GM18517 (cell line): ENCODE data around the gene ITGB6.
"Not testable (repeated sequence)": the region's sequence is repeated elsewhere in the genome, so short reads cannot be mapped to it uniquely, and the experiment has no call there.

Source experiments
- ATAC-seq: cut with Tn5 transposase; IDR thresholded peaks from one replicate; pipeline ENCODE4 v1.9.1; 2021; ENCODE audit warnings: mild to moderate bottlenecking, moderate library complexity; ENCODE audit not compliant: unreplicated experiment

ITGB6 gene

DNA sequence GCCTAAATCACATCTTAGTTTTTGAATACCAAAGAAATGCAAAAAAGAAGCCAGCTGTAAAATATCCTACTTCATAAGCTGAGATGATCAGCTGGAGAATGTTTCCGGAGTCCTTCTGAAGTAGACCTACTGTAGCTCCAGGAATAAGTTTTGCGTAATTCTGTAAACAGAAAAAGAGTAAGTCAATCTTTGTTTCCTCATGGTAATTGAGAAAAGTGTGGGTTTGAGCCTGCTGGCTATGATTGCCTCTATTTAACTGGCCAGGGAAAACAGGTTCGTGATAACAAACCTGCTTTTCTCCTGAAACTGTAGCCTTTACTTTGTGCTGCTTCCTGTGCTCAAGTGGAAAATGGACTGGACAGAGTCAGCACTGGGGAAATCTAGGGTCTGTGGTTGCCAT, 58.2 kb downstream of the ITGB6 start:
- no peak for ATAC-seq

DNA sequence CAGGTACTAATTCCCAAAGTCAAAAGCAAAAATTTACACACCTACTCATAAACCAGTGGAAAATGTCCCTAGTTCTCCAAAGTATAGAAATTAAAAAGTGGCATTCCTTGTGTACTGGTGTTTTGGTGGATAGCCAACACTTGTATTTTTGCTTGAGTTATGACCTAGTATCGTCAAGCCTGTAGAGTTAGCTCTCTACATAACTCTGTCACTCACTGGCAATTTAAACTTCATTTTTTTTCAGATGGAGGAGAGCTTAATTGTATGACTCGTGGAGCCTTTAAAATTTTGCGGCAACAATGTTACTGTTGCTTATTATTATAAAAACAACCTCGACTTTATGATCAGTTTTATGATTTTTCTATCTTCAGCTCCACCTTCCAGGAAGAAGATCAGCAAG, 58.7 kb downstream of the ITGB6 start:
- no peak for ATAC-seq

DNA sequence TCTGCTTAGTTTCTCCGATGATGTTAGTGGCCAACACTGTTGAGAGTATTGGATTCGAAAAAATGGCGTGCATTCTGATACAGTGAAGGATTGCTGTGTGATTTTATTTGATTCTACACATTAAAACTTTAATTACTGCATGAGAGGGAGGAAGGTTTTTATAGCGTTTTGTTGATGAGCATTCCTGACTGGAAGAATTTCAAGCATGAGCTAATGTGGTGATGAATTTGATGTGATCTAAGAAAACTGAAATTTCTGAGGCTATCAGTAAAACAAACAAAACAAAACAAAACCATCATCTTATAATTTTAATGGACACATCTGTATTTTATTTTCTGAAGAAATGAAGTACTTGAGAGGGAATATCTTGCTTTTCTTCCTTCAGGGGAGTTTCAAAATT, 59.6 kb downstream of the ITGB6 start:
- ATAC-seq: no peak

DNA sequence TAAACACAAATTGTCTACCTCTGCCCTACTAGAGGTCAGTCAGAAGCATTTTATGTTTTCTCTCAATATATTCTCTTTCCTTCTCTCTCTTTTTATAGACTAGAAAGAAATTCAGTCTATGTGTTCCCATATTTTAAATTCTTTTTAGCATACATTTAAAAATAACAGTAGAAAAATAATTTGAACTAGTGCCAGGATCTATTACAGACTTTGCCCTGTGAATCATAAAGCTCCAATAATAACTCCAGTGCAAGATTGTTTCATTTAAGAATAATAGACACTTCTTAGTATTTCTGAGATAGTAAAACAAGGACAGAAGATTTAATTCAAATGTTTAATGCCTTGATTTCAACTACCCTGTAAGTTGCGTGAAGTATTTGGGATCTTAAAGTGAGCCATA, 60.1 kb downstream of the ITGB6 start:
- no peak for ATAC-seq

DNA sequence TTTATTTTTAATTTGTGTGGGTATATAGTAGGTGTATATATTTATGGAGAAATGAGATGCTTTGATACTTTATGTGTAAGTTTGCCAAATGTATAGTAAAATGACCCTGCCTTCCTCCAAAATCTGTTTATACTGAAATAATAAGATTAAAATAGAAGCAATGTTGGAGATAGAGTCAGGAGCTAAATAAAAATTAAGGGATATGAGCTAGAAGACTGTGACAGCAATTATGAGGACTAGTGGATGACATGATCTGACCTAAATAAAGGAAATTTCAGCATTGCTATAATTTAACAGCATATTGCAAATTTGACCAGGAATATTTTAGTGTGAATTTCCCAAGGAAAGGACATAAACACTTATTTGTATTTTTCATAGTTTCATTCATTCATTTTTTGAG, 60.7 kb downstream of the ITGB6 start:
- no peak for ATAC-seq

DNA sequence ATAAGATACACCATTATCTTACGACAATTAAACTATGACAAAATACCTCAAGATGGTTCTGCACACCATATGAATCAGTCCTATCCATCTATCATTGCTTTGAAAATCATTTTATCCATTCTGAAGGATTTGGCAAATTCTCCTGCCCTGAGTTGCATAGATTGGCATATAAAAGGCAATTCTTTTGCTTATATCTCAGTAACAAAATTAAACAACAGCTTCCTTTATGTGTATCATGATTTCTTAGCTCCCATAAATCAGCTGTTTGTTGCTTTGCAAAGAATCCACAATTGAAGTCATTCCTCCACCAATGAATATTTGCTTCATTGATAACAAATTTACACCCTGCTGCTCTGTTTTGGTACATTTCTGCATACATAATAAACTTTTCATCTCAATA, 61.7 kb downstream of the ITGB6 start:
- no peak for ATAC-seq

DNA sequence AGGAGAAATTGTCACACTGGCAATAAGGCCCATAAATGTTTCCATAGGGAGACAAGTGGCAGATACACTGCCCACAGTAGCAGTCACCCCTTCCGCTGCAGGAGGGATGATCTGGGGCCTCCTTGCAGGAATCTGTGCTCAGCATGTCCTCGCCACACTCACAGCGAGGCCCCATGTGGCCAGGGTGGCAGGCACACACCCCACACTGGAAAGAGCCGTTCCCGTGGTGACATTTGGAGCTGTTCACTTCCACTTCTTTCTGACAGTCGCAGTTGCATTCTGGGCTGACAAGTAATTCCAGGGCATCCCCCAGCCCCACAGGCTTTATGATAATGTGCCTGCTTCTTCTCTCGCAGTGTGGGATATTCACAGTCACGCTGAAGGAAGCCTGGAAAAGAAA, 62.6 kb downstream of the ITGB6 start:
- no peak for ATAC-seq

DNA sequence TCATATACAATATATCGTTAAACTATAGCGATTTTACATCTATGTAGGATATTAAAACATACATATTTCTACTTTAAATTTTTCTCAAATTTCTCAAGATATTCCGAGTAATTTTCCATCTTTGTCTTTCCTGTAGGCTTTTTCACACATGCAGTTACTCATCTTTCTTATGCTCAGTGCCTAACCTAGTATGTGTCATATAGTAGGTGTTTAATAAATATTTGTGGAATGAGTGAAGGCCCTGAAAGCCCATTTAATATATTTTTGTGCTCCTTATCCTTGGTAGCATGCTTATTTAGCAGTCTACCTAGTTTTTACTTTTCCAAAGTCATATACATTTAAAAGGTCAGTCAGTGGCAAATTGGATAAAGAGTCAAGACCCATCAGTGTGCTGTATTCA, 67.3 kb downstream of the ITGB6 start:
- no peak for ATAC-seq

DNA sequence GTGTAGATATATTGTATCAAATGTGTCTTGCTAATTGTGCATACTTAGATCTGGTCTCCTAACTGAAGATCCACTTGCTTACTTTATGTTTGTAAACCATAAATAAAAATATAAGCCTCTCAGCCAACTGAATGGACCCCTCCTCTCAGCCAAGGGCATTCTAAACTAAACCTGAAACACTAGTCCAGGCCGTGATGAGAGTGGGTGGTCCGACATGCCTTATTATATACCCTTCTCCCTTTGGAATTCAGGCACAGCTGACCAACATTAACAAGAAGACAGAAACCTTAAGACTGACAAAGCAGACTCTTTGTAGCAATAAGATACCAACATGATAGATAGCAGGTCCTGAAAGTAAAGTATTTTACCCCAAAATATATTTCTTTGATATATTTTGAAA, 73.3 kb downstream of the ITGB6 start:
- ATAC-seq: no peak

DNA sequence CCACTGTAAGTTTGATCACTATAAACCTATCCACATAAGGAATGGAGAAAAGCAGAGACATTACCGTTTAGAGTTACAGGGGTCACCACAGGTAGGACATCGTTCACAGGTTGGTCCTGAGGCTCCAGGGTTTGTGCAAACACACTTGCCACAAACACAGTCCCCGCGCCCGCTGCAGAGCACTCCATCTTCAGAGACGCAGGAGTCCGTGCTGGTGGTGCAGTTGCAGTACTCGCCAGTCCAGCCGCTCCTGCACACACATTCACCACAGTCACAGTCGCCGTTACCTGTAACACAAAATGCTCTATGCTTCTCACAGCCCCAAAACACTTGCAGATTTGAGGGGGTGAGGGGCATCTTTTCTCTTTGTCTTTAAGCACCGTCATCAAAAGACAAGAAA, 73.8 kb downstream of the ITGB6 start:
- ATAC-seq: no peak

DNA sequence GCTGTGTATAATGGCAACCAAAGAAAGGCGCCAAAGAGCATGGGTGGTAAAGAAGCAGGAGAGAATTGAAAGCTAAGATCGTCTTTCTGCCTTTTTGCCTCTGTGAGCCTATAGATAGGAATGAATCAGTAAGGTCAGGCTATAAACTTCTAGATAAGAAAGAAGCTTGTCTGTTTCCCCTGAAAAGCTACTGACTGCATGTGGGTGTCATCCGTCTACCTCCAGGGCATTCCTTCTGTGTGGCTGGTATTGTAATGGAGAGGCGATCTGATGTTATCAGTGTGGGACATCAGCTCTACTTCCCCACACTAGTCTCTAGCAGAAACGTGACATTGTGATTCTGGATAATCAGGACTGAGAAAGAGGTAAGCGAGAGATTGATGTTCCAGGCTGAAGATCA, 74.2 kb downstream of the ITGB6 start:
- no peak for ATAC-seq

DNA sequence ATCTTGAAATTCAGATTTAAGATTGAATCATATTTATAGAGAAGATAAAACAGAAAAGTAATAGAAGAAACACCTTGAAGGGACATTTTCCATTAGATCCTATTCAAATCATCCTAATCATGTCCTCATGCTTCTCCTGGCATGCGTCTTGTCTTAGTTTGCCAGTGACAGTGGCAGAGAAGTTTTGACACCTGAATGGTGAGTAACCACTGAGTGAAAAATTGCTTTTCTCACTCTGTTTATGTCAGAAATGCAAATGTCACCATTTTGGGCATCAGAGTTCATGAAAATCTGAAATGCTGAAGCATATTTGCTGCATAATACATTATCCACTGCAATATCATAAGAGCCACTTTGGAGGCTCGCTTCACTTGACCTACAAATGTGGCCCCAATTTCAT, 74.7 kb downstream of the ITGB6 start:
- no peak for ATAC-seq

DNA sequence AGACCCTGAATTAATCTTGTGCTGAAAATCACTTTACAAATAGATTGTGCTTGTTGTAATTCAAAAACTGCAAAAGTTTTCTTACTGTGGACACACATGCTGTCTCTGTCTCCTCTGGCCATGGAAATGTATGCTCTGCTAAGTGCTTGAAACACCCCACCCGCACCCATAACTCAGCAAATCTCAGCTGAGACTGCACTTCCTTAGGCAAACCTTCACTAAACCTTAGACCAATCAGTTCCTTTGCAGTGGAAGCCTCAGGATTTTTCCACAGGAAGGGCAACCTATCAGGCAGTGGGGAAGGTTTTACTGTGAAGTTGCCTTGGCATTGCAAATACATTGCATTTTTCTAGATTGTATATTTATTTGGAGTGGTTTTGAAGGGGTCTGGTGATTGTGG, 75.5 kb downstream of the ITGB6 start:
- no peak for ATAC-seq

DNA sequence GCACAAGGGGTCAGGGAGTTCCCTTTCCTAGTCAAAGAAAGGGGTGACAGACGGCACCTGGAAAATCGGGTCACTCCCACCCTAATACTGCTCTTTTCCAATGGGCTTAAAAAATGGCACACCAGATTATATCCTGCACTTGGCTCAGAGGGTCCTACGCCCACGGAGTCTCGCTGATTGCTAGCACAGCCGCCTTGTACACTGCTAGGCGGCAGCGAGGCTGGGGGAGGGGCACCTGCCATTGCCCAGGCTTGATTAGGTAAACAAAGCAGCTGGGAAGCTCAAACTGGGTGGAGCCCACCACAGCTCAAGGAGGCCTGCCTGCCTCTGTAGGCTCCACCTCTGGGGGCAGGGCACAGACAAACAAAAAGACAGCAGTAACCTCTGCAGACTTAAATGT, 85.4 kb downstream of the ITGB6 start:
- ATAC-seq: not testable (repeated sequence)

DNA sequence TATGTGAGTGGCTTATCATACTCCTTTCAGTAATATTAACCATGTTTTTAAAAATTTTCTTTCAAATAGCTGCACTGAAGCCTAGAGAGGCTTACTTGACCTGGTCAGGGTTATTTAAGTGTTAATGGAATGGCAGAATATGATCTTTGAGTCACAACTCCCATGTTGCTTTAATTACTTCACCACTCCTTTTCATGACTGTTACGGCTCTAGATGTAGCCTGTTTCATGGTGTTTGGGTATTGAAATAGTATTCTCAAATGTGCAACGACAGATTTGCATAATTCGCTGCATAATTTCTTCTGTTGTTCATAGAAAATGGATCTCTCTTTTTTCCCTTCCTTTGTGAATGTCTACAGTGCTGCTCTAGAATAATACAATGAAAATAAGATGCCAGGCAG, 86.1 kb downstream of the ITGB6 start:
- no peak for ATAC-seq

DNA sequence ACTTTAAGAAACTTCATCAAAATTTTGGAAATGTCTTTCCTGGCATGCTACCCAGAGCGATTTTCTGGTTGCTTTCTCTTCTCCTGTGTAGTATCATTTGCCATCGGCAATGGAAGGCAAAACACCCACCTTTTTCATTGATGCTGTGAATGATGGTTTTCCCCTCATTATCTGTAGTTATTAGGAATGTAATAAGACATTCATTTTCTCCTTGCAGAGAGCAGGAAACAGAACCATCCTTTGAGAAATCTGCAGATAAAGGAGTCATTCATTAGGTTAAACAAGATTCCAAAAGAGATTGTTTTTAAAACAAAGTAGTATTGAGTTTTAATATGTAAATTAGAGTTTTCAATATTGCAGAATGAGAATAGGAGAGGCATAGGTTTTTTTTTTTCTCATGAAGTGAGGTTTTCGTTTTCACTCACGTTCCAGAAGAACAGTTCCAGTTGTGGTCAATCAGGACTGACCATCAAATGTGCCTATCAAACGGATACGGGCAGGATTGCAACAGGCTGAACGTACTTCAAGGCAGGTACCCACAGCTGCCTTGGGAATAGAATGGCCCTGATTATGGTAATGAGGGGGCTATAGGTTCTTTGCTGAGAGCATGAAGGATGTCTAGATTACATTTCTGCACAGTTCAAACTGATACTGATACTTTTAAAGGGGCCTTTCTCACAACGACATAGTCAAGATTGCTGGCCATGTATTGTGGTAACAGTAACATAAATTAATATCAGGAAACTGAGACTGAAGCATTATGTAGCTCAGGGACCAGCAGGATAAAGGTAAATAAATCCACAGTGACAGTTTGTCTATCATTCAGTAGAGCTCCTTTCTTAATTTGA, 87.9 kb downstream of the ITGB6 start:
- ATAC-seq: no peak

DNA sequence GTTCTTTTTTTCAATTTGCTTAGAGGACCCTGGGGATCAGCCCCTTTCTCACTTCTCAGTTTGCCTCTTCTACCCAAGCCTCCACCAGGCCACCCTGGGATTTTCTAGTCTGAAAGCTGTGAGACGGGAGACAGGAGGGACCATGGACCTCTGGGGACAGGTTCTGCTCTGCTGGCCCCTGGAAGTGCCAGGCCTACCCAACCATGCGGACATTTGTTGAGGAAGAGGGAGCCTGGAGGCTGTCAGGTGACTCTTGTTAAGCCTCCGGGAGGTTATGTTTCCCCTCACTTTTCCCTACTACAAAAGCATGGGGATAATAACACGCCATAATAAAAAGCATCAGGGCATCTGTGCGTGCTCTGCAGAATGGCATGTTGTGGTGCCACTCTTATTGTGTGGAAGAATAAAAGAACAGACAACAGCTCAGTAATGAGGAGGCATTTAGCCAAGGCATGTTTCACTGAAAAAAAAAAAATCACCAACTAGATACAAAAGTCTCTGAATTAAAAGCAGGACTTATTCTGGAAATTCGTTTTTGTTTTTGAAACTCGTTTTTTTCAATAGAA, 89.3 kb downstream of the ITGB6 start:
- no peak for ATAC-seq

DNA sequence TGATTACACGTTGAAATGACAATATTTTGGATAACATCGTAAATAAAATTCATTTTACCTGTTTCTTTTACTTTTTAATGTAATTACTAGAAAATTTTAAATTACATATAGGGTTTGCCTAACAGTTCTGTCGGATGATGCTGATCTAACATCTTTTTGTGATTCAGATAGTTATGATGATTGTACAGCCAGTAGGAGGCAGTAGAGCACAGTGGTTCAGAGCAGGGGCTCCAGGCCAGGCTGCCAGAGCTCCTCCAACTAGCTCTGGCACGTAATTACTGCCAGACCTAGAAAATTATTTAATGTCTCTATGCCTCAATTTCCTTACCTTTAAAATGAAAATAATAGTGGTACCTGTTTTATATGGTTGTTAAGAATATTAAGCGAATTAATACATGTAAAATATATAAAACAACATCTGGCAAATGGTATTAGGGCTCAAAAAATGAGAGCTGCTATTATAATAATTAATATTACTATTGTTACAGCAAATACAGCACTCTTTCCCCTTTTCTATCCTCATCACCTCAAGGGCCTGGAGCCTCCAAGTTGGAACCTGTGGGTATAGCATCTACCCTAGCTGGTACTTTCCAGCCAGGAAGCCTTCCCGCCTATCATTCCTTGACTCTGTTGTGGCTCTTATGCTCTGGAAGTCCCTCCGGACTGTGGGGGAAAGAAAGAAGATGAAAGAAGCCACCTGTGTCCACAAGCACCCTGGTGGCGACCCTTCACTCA, 90.0 kb downstream of the ITGB6 start:
- ATAC-seq: peak; percentile 77

DNA sequence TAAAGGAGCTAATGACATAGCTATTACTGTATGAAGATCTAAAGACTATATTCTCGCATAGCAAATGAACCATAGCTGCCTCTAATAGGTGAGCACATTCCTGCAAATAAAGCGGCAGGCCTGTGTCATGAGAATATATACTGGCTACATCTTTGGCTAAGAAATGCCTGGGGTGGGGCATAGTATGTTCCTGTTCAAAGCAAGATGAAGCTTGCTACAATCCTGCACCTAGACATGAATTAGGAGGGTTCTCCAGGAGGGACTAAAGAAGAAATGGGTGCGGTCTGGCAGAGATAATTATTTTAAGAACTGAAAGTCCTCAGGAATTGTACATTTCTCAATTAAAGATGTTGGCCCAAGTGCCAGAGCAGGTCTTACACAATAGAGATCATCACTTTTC, 90.8 kb downstream of the ITGB6 start:
- ATAC-seq: no peak

DNA sequence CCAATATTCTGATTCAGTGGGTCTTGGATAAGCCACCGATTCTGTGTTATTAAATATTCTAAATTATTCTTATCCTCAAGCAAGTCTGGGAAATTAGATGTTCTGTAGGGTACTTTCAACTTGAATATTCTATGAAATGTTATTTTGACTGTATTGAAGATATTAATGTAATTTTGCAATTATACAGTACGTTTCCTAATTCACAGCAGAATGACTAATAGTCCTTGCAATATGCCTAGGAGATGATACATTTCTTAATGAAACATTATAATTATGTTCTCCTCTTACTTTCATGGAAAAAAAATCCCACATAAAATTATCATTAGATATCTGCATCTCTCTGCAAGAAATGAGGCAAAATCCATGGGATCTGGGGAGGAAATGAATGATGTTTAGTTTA, 91.4 kb downstream of the ITGB6 start:
- ATAC-seq: no peak

DNA sequence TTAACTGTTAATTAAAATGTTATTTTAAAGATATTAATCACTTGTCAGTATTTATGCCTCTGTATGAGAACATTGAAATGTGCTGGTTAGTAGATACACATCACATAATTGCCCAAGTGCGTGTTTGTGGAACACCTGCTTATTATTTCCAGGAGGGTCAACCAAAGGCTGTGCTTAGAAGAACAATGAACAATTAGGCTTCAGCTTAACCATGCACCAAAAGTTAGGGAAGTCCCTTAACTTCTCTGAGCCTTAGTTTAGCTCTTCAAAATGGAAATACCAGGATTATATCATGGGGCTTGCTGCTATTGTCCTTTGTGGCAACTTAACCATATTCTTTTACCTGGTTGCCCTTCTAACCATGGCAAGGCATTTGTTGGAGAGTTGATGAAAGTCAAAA, 94.7 kb downstream of the ITGB6 start:
- ATAC-seq: no peak

DNA sequence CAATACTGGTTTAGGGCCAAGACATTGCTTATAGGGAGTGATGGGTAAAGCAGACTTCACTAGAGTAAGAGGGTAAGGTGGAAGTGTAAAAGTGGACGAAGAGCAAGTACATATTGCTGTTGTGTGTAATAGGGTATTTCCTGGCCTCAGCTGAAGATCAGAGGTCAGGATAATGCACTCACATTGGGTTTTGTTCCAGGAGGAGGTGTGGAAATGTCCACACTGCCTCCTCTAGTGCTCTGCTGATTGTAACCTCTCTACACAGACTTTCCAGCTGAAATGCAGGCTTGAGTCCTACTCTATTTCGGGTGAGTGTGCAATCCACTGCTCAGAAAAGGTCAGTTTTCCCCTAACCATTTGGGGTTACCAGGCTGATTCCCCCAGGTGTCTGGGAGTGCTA, 96.0 kb downstream of the ITGB6 start:
- ATAC-seq: no peak
